ENCODE measurements around the gene SMYD3. TPM values are rescaled to one million over a fixed set of nuclear protein-coding genes. Genes with fewer than 3 reads are reported as not detected.

SMYD3 gene
- total RNA-seq, 4 donors from 2014 or later, result 12.0 to 15.0 (median 13.2) TPM

GRCh38 chr1:245878585-245878984 is 628.5 kb downstream of the SMYD3 start:
- no peaks in the 10 kb centered on the region for H3K27me3 ChIP-seq
- intact Hi-C loops (cut with DNase I), result loop anchor here (10.0 kb wide), 1 partner anchor 116 kb away; no protein-coding TSS in a partner anchor
- H3K4me1 ChIP-seq, result peaks cover 22 to 26% (median 25%) of the 10 kb centered on the region in 4 donors
- 87% methylated on average over 3 of the region's 3 CpGs for WGBS
- no peaks in the 10 kb centered on the region for H3K36me3 ChIP-seq
- no peak overlapping the region for H3K4me3 ChIP-seq
- TF ChIP-seq POLR2AphosphoS5 (IDR thresholded peaks at IDR 0.05), result no peak
- TF ChIP-seq EP300 (IDR thresholded peaks at IDR 0.05), result no peak
- no peak for TF ChIP-seq POLR2A (IDR thresholded peaks at IDR 0.05; ENCODE audit: low read depth)
- TF ChIP-seq, protein P1, sequence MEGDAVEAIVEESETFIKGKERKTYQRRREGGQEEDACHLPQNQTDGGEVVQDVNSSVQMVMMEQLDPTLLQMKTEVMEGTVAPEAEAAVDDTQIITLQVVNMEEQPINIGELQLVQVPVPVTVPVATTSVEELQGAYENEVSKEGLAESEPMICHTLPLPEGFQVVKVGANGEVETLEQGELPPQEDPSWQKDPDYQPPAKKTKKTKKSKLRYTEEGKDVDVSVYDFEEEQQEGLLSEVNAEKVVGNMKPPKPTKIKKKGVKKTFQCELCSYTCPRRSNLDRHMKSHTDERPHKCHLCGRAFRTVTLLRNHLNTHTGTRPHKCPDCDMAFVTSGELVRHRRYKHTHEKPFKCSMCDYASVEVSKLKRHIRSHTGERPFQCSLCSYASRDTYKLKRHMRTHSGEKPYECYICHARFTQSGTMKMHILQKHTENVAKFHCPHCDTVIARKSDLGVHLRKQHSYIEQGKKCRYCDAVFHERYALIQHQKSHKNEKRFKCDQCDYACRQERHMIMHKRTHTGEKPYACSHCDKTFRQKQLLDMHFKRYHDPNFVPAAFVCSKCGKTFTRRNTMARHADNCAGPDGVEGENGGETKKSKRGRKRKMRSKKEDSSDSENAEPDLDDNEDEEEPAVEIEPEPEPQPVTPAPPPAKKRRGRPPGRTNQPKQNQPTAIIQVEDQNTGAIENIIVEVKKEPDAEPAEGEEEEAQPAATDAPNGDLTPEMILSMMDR (IDR thresholded peaks at IDR 0.05), result no peak
- H3K9me3 ChIP-seq, result no peaks in the 10 kb centered on the region
- no peak overlapping the region for H3K27ac ChIP-seq (replicated peaks in 1 of 4)
- DNase-seq (ENCODE audit: extremely low spot score), result no peak

DNA sequence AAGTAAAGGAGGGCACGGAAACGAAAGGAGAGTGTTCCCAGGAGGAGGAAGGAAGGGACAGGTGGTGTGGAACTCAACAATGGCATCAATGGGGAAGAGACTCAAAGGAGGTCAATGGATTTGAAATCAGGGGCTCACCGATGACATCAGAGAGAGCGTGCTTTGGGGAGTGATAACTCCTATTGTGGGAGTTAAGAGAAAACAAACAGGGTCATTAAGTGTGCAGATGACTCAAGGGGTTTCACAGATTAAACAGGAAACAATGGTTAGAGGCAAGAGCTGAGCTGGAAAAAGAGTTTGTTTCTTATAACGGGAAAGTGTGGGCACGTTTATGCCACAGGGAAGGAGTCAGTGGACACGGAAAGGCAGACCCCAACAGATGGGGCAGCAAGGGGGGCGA is 629.1 kb downstream of the SMYD3 start:
- Histone ChIP-seq H3K4me3 (no peak overlapping the region), H3K36me3 (no peaks in the 10 kb centered on the region), H3K4me1 (peaks cover 22 to 27% (median 26%) of the 10 kb centered on the region in 4 donors), H3K27me3 (no peaks in the 10 kb centered on the region), H3K27ac (replicated peaks in 1 of 4) (no peak overlapping the region), H3K9me3 (no peaks in the 10 kb centered on the region)
- WGBS, result 86% methylated on average over 8 of the region's 8 CpGs
- DNase-seq (ENCODE audit: extremely low spot score), result no peak
- no peak for TF ChIP-seq POLR2A (IDR thresholded peaks at IDR 0.05; ENCODE audit: low read depth)
- TF ChIP-seq, protein P1 (IDR thresholded peaks at IDR 0.05), result no peak
- no peak for TF ChIP-seq POLR2AphosphoS5 (IDR thresholded peaks at IDR 0.05)
- TF ChIP-seq EP300 (IDR thresholded peaks at IDR 0.05), result no peak
- intact Hi-C loops (cut with DNase I), result loop anchor here (10.0 kb wide), 1 partner anchor 117 kb away; no protein-coding TSS in a partner anchor

DNA sequence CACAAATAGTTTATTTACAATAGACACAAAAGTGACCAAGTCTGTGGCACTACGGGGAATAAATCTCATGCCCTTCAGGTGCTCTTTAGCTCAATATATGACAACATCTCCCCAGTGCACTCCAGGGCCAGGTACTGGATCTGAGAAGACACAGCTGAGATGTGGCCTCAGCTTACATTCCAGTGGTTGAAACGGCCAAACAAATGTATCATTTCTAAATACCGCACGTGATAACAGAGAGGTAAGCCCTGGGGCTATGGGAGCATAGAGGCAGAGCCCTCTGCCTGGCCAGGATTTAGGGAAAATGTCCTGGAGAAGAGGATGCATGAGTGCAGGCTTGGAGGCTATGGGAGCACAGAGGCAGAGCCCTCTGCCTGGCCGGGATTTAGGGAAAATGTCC is 630.5 kb downstream of the SMYD3 start:
- WGBS, result 93% methylated on average over 5 of the region's 5 CpGs
- no peaks in the 10 kb centered on the region for H3K9me3 ChIP-seq
- peaks cover 22 to 27% (median 26%) of the 10 kb centered on the region in 4 donors for H3K4me1 ChIP-seq
- intact Hi-C loops (cut with DNase I), result loop anchor here (10.0 kb wide), 1 partner anchor 118 kb away; no protein-coding TSS in a partner anchor
- no peak for DNase-seq (ENCODE audit: extremely low spot score)
- no peaks in the 10 kb centered on the region for H3K36me3 ChIP-seq
- H3K27me3 ChIP-seq, result no peaks in the 10 kb centered on the region
- TF ChIP-seq POLR2AphosphoS5 (IDR thresholded peaks at IDR 0.05) (no peak), EP300 (IDR thresholded peaks at IDR 0.05) (no peak), POLR2A (IDR thresholded peaks at IDR 0.05; ENCODE audit: low read depth) (no peak)
- TF ChIP-seq, protein P1 (IDR thresholded peaks at IDR 0.05), result no peak
- no peak overlapping the region for H3K27ac ChIP-seq (replicated peaks in 1 of 4)
- no peak overlapping the region for H3K4me3 ChIP-seq

DNA sequence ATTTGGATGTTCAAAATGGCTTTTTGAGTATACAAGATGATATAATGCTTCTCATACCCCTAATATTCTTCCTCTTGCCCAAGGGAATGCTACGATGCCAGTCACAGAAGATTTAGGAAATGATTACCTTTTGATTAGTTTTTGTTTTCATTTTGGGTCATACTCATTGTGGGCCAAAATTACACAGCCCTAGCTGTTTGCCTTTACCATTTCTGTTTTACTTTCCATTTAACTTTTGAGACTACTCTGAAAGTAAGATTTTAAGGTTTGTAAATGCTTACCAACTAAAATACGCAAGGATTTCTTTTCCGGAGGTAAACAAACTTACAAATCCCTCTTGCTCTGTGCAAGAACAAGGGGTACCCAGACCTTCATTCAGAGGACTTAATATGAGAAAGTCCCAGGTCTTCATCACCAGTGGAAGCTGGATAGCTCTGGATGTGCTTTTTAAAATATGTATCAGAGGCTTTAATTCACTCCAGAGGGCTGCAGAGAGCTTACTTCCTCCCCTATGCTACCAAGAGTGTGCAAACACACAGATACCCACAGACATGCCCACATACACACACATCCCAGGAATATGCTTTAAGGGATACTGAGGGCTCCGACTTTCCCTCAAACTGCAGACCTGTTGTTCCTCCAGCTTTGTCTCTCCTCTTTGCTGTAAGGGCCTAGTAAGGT is 631.4 kb downstream of the SMYD3 start:
- intact Hi-C loops (cut with DNase I), result loop anchor here (10.0 kb wide), 1 partner anchor 119 kb away; no protein-coding TSS in a partner anchor
- Histone ChIP-seq H3K4me3 (no peak overlapping the region), H3K27me3 (no peaks in the 10 kb centered on the region), H3K36me3 (no peaks in the 10 kb centered on the region), H3K9me3 (no peaks in the 10 kb centered on the region), H3K4me1 (peaks cover 22 to 27% (median 26%) of the 10 kb centered on the region in 4 donors), H3K27ac (replicated peaks in 1 of 4) (peak overlapping the region in 3 of 4 donors; percentile 4 to 62 (median 25))
- 74% methylated on average over 4 of the region's 4 CpGs for WGBS
- TF ChIP-seq POLR2AphosphoS5 (IDR thresholded peaks at IDR 0.05) (no peak), EP300 (IDR thresholded peaks at IDR 0.05) (no peak), POLR2A (IDR thresholded peaks at IDR 0.05; ENCODE audit: low read depth) (no peak)
- no peak for DNase-seq (ENCODE audit: extremely low spot score)

- H3K36me3 ChIP-seq, result no peaks in the 10 kb centered on the region
- WGBS, result 20% methylated on average over 5 of the region's 12 CpGs
- no peaks in the 10 kb centered on the region for H3K9me3 ChIP-seq
- peaks cover 22 to 27% (median 26%) of the 10 kb centered on the region in 4 donors for H3K4me1 ChIP-seq
- intact Hi-C loops (cut with DNase I), result loop anchor here (10.0 kb wide), 1 partner anchor 120 kb away; no protein-coding TSS in a partner anchor
- peak overlapping the region in 3 of 4 donors; percentile 11 to 22 (median 20) for H3K4me3 ChIP-seq
- no peaks in the 10 kb centered on the region for H3K27me3 ChIP-seq
- TF ChIP-seq EP300 (IDR thresholded peaks at IDR 0.05), result peak; percentile 54
- TF ChIP-seq, protein P1 (IDR thresholded peaks at IDR 0.05), result no peak
- TF ChIP-seq POLR2AphosphoS5 (IDR thresholded peaks at IDR 0.05), result peak; percentile 64 to 70
- no peak for DNase-seq (ENCODE audit: extremely low spot score)
- H3K27ac ChIP-seq (replicated peaks in 1 of 4), result peak overlapping the region in 3 of 4 donors; percentile 4 to 62 (median 25)
Measured at GRCh38 chr1:245874942-245875580, 632.0 kb downstream of the SMYD3 start.
